ENCODE data around the gene EDC4.

The EDC4 gene

GRCh38 chr16:67930678-67931211 lies 57.9 kb downstream of the EDC4 start:
- no peak for DNase-seq (ENCODE audit: low read depth, low spot score)

All from smooth muscle cell of the brain vasculature (primary cell).